ENCODE results near the gene GKAP1. TPM values are rescaled to one million over a fixed set of nuclear protein-coding genes. Genes with fewer than 3 reads are reported as not detected.

The GKAP1 gene
- total and polyA plus RNA-seq, 2 donors (not counting 3 experiments of a cell fraction or from before 2014, with no cell fraction given), result 1.3 to 2.5 TPM

DNA sequence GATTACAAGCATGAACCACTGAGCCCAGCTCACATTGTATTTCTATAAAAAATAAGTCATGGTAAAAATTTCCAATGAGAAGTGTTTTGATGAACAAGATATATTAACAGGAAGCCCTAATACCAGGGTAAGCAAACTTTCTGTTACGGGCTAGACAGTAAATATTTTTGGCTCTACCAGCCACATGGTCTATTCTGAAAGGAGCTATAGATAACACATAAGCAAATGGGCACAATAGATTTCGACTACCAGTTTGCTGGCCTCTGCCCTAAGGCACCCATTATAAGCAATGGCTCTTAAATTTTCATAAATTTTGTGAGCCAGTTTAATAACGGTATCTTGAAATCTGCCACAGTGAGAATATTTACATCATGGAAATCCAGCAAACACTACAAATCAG lies 118.0 kb downstream of the GKAP1 start:
- H3K9me1 ChIP-seq (replicated peaks; ENCODE audit: control insufficient read depth, extremely low read depth, insufficient read depth, low read length), result no peaks in the 10 kb centered on the region
- no peaks in the 10 kb centered on the region for H3K27me3 ChIP-seq (ENCODE audit: control insufficient read depth in 2 of 2, insufficient read depth in 2 of 2, low read length in 2 of 2)
- H3K27ac ChIP-seq (ENCODE audit: insufficient read depth, low read depth, low read length), result no peak overlapping the region
- FAIRE-seq (no peak), DNase-seq (ENCODE audit: low read depth, low spot score) (no peak)
- dilution Hi-C loops (cut with MboI; ENCODE audit: extremely low pct_ligation_motif_present, low sequenced_read_pairs) (no loop called here), intact Hi-C loops (cut with micrococcal nuclease) (no loop called here)
- ChIA-PET POLR2A (no interaction called here), CTCF (interaction anchor here (1.1 to 1.6 kb wide), 3 partner anchors 34 to 79 kb away, joined by 3 to 6 read pairs (median 4); no protein-coding TSS in a partner anchor)
- TF ChIP-seq, protein P1, sequence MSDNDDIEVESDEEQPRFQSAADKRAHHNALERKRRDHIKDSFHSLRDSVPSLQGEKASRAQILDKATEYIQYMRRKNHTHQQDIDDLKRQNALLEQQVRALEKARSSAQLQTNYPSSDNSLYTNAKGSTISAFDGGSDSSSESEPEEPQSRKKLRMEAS (IDR thresholded peaks at IDR 0.05; ENCODE audit: insufficient read depth, insufficient read length), result no peak
- no peak for TF ChIP-seq GATA2 (IDR thresholded peaks at IDR 0.05; ENCODE audit: insufficient read depth, insufficient read length, low read depth, low read length)
- TF ChIP-seq, protein P2, sequence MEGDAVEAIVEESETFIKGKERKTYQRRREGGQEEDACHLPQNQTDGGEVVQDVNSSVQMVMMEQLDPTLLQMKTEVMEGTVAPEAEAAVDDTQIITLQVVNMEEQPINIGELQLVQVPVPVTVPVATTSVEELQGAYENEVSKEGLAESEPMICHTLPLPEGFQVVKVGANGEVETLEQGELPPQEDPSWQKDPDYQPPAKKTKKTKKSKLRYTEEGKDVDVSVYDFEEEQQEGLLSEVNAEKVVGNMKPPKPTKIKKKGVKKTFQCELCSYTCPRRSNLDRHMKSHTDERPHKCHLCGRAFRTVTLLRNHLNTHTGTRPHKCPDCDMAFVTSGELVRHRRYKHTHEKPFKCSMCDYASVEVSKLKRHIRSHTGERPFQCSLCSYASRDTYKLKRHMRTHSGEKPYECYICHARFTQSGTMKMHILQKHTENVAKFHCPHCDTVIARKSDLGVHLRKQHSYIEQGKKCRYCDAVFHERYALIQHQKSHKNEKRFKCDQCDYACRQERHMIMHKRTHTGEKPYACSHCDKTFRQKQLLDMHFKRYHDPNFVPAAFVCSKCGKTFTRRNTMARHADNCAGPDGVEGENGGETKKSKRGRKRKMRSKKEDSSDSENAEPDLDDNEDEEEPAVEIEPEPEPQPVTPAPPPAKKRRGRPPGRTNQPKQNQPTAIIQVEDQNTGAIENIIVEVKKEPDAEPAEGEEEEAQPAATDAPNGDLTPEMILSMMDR (IDR thresholded peaks at IDR 0.05; ENCODE audit: extremely low read depth in 1 of 2, insufficient read depth in 1 of 2, low read depth in 1 of 2, low read length in 2 of 2), result no peak
- TF ChIP-seq POLR2A (IDR thresholded peaks at IDR 0.05; ENCODE audit: low read depth, low read length), result no peak
- no peak for TF ChIP-seq EZH2 (IDR thresholded peaks at IDR 0.05; ENCODE audit: borderline replicate concordance, low read depth, low read length, severe bottlenecking)
- no peak for TF ChIP-seq MYC (IDR thresholded peaks at IDR 0.05; ENCODE audit: low read depth, low read length)
- TF ChIP-seq POLR2AphosphoS5 (IDR thresholded peaks at IDR 0.05; ENCODE audit: insufficient read depth, low read depth, low read length), result no peak
- no peak for TF ChIP-seq FOS (IDR thresholded peaks at IDR 0.05; ENCODE audit: borderline replicate concordance, insufficient read depth, low read length)
- no peak for TF ChIP-seq JUN (IDR thresholded peaks at IDR 0.05; ENCODE audit: borderline replicate concordance, insufficient read depth, insufficient read length, low read depth)
- no peaks in the 10 kb centered on the region for H3K9me3 ChIP-seq (replicated peaks; ENCODE audit: control insufficient read depth, insufficient read depth, low read length)
- no peaks in the 10 kb centered on the region for H3K36me3 ChIP-seq (ENCODE audit: control insufficient read depth in 2 of 2, extremely low read depth in 1 of 2, insufficient read depth in 2 of 2, low read length in 2 of 2)
- H3K79me2 ChIP-seq (ENCODE audit: control insufficient read depth, insufficient read depth, low read length), result peaks cover 100% of the 10 kb centered on the region
- H3K9ac ChIP-seq (replicated peaks; ENCODE audit: extremely low read depth, insufficient read depth, low read length), result no peak overlapping the region
- BruUV-seq (replicated peaks), result no TSS peak
- H2AFZ ChIP-seq (ENCODE audit: low read depth, low read length), result no peak overlapping the region
- H3K4me3 ChIP-seq (replicated peaks in 1 of 3; ENCODE audit: insufficient read depth in 1 of 3, low read depth in 1 of 3, low read length in 3 of 3), result no peak overlapping the region
- H3K4me2 ChIP-seq (ENCODE audit: insufficient read depth, low read length), result peak overlapping the region; percentile 33
- H4K20me1 ChIP-seq (replicated peaks; ENCODE audit: control insufficient read depth, extremely low read depth, insufficient read depth, low read length), result peaks cover 30% of the 10 kb centered on the region
- H3K4me1 ChIP-seq (ENCODE audit: control insufficient read depth, extremely low read depth, insufficient read depth, low read length), result peaks cover 36% of the 10 kb centered on the region
